ENCODE measurements around the gene BRD3. TPM values are rescaled to one million over a fixed set of nuclear protein-coding genes. Genes with fewer than 3 reads are reported as not detected.

The BRD3 gene
- total RNA-seq, 1 donor from 2014 or later, result 32.0 TPM

GRCh38 chr9:134028076-134028475 is 39.8 kb downstream of the BRD3 start:
- TF ChIP-seq CTCF (IDR thresholded peaks at IDR 0.05), result no peak
- Histone ChIP-seq H3K4me1 (peaks cover 0 to 3% of the 10 kb centered on the region in 2 donors), H3K27ac (no peak overlapping the region), H3K4me3 (no peak overlapping the region), H3K36me3 (peaks cover 28 to 39% of the 10 kb centered on the region in 2 donors), H3K9me3 (no peaks in the 10 kb centered on the region), H3K27me3 (no peaks in the 10 kb centered on the region)
- intact Hi-C loops (cut with DNase I), result loop anchor here (5.0 to 10.0 kb wide), 3 partner anchors 299 to 1083 kb away; partner anchors contain the start of genes RXRA, STKLD1, SURF4 and TSC1
- no peak for DNase-seq (ENCODE audit: low spot score in 2 of 2)

GRCh38 chr9:134027561-134027960 is 40.3 kb downstream of the BRD3 start:
- no peak overlapping the region for H3K27ac ChIP-seq
- TF ChIP-seq CTCF (IDR thresholded peaks at IDR 0.05), result no peak
- peaks cover 23 to 34% of the 10 kb centered on the region in 2 donors for H3K36me3 ChIP-seq
- DNase-seq (ENCODE audit: low spot score in 2 of 2), result no peak
- peaks cover 0 to 3% of the 10 kb centered on the region in 2 donors for H3K4me1 ChIP-seq
- intact Hi-C loops (cut with DNase I), result loop anchor here (5.0 to 10.0 kb wide), 3 partner anchors 300 to 1083 kb away; partner anchors contain the start of genes RXRA, STKLD1, SURF4 and TSC1
- no peak overlapping the region for H3K4me3 ChIP-seq
- H3K27me3 ChIP-seq, result no peaks in the 10 kb centered on the region
- no peaks in the 10 kb centered on the region for H3K9me3 ChIP-seq

GRCh38 chr9:134026981-134027380 is 40.8 kb downstream of the BRD3 start:
- Histone ChIP-seq H3K36me3 (peaks cover 17 to 31% of the 10 kb centered on the region in 2 donors), H3K4me3 (no peak overlapping the region), H3K4me1 (peaks cover 0 to 3% of the 10 kb centered on the region in 2 donors), H3K27ac (no peak overlapping the region), H3K9me3 (no peaks in the 10 kb centered on the region), H3K27me3 (no peaks in the 10 kb centered on the region)
- TF ChIP-seq CTCF (IDR thresholded peaks at IDR 0.05), result no peak
- no peak for DNase-seq (ENCODE audit: low spot score in 2 of 2)
- intact Hi-C loops (cut with DNase I), result loop anchor here (5.0 to 10.0 kb wide), 3 partner anchors 300 to 1082 kb away; partner anchors contain the start of genes RXRA, STKLD1, SURF4 and TSC1

- intact Hi-C loops (cut with DNase I), result loop anchor here (5.0 to 10.0 kb wide), 3 partner anchors 301 to 1082 kb away; partner anchors contain the start of genes RXRA, STKLD1, SURF4 and TSC1
- Histone ChIP-seq H3K27ac (no peak overlapping the region), H3K9me3 (no peaks in the 10 kb centered on the region), H3K36me3 (peaks cover 13 to 27% of the 10 kb centered on the region in 2 donors), H3K4me3 (no peak overlapping the region), H3K4me1 (peaks cover 0 to 3% of the 10 kb centered on the region in 2 donors), H3K27me3 (no peaks in the 10 kb centered on the region)
- TF ChIP-seq CTCF (IDR thresholded peaks at IDR 0.05), result no peak
- no peak for DNase-seq (ENCODE audit: low spot score in 2 of 2)
These were observed 41.2 kb downstream of the BRD3 start for GRCh38 chr9:134026581-134026980.

- Histone ChIP-seq H3K27me3 (no peaks in the 10 kb centered on the region), H3K4me1 (peaks cover 0 to 3% of the 10 kb centered on the region in 2 donors), H3K36me3 (peaks cover 6 to 20% of the 10 kb centered on the region in 2 donors), H3K4me3 (peak overlapping the region; percentile 70 to 97), H3K9me3 (no peaks in the 10 kb centered on the region), H3K27ac (peak overlapping the region; percentile 45 to 68)
- no peak for TF ChIP-seq CTCF (IDR thresholded peaks at IDR 0.05)
- intact Hi-C loops (cut with DNase I), result loop anchor here (1.0 to 10.0 kb wide), 10 partner anchors 34 to 1935 kb away; partner anchors contain the start of genes BRD3, RNU6ATAC, RXRA and STKLD1
- no peak for DNase-seq (ENCODE audit: low spot score in 2 of 2)
These were observed 42.0 kb downstream of the BRD3 start for GRCh38 chr9:134025606-134026541.
